H1 (cell line): ENCODE measurements around the gene BRD7. TPM values are rescaled to one million over a fixed set of nuclear protein-coding genes. Genes with fewer than 3 reads are reported as not detected.

Source experiments
- CTCF ChIA-PET: fragments of 300-600 bp; sonication (Branson Sonifier 250); formaldehyde crosslinking; loops from one replicate; lab custom pipeline; 2021; ENCODE audit not compliant: partially characterized antibody; lab: Charles Lee
- POLR2A ChIA-PET: fragments of 300-600 bp; sonication (Branson Sonifier 250); formaldehyde crosslinking; loops from one replicate; lab custom pipeline; 2021; ENCODE audit warnings: inconsistent platforms; ENCODE audit not compliant: partially characterized antibody; lab: Charles Lee
- DNase-seq, 2 experiments: peaks; one replicate each; pipeline versions ENCODE4 v3.0.0 to v3.0.0-alpha.2; 2010 to 2022; ENCODE audit warnings: low spot score in 2 of 2, low read depth in 1 of 2, mixed read lengths in 1 of 2
- FAIRE-seq: peaks from 2 replicates; lab custom pipeline; 2011; peaks lifted over from hg19 to GRCh38; lab: Jason Lieb, UNC
- H2AFZ ChIP-seq: 2 replicates; pipeline ENCODE4 v1.8.1; 2012; ENCODE audit warnings: low read length, inconsistent platforms
- H2AK5ac ChIP-seq: 2 replicates; pipeline ENCODE4 v1.6.1; 2013; ENCODE audit warnings: low read depth, low read length
- H2BK120ac ChIP-seq: replicated peaks from 2 replicates; pipeline ENCODE3; 2013; ENCODE audit warnings: low read depth, low read length, inconsistent platforms
- H2BK12ac ChIP-seq: 2 replicates; pipeline ENCODE4 v1.6.1; 2013; ENCODE audit warnings: low read depth, low read length
- H2BK15ac ChIP-seq: 2 replicates; pipeline ENCODE4 v1.6.1; 2013; ENCODE audit warnings: low read length
- H2BK20ac ChIP-seq: 2 replicates; pipeline ENCODE4 v1.6.1; 2013; ENCODE audit warnings: low read length
- H2BK5ac ChIP-seq: 2 replicates; pipeline ENCODE4 v1.6.1; 2013; ENCODE audit warnings: low read depth, low read length
- H3K14ac ChIP-seq: 2 replicates; pipeline ENCODE4 v1.6.1; 2013; ENCODE audit warnings: inconsistent platforms; ENCODE audit not compliant: insufficient read length
- H3K18ac ChIP-seq: 2 replicates; pipeline ENCODE4 v1.6.1; 2013; ENCODE audit warnings: low read length; ENCODE audit errors: extremely low read depth
- H3K23ac ChIP-seq: 2 replicates; pipeline ENCODE4 v1.6.1; 2013; ENCODE audit warnings: inconsistent platforms; ENCODE audit not compliant: insufficient read length
- H3K23me2 ChIP-seq: 2 replicates; pipeline ENCODE4 v1.6.1; 2013; ENCODE audit warnings: low read depth, low read length
- H3K27ac ChIP-seq: 2 replicates; pipeline ENCODE4 v1.6.1; 2011; ENCODE audit warnings: low read depth, low read length, inconsistent platforms
- H3K27me3 ChIP-seq, 4 experiments: replicated peaks in 1 of 4; 1 replicate in 1 of 4; 2 replicates in 3 of 4; pipeline versions ENCODE4 v1.6.1 to v1.8.1; 2011 to 2013; ENCODE audit warnings: low read length in 3 of 4, mild to moderate bottlenecking in 3 of 4, inconsistent platforms in 2 of 4, mixed read lengths in 2 of 4, moderate library complexity in 1 of 4; ENCODE audit not compliant: control insufficient read depth in 3 of 4, insufficient read depth in 3 of 4; ENCODE audit errors: extremely low read depth in 1 of 4
- H3K36me3 ChIP-seq, 4 experiments: 2 replicates each; pipeline versions ENCODE4 v1.6.1 to v1.8.1; 2011 to 2013; ENCODE audit warnings: mild to moderate bottlenecking in 4 of 4, low read length in 3 of 4, moderate library complexity in 2 of 4, control low read depth in 1 of 4, inconsistent platforms in 1 of 4; ENCODE audit not compliant: insufficient read depth in 4 of 4, control insufficient read depth in 2 of 4
- H3K4ac ChIP-seq: replicated peaks from 2 replicates; pipeline ENCODE3; 2013; ENCODE audit warnings: low read length, low read depth, mixed read lengths, inconsistent platforms; ENCODE audit not compliant: insufficient read length
- H3K4me1 ChIP-seq, 4 experiments: replicated peaks in 1 of 4; 1 replicate in 1 of 4; 2 replicates in 3 of 4; pipeline versions ENCODE4 v1.6.1 to v1.8.1; 2011 to 2013; ENCODE audit warnings: low read length in 3 of 4, inconsistent platforms in 2 of 4, mixed read lengths in 1 of 4; ENCODE audit not compliant: insufficient read depth in 4 of 4, control insufficient read depth in 3 of 4
- H3K4me2 ChIP-seq, 2 experiments: 2 replicates each; pipeline versions ENCODE4 v1.6.1 to v1.8.1; 2011 to 2013; ENCODE audit warnings: low read depth in 2 of 2, low read length in 2 of 2, control low read depth in 1 of 2, inconsistent platforms in 1 of 2, mild to moderate bottlenecking in 1 of 2; ENCODE audit not compliant: insufficient read depth in 1 of 2
- H3K4me3 ChIP-seq, 4 experiments: fragments of 200-600, 300-600 bp in 1 of 4; sonication (generic), shearing (Covaris generic), sonication (Bioruptor Twin) in 1 of 4; 2 replicates each; pipeline versions ENCODE4 v1.5.1 to v1.8.1; 2011 to 2016; ENCODE audit warnings: low read length in 4 of 4, low read depth in 3 of 4, control low read depth in 2 of 4, inconsistent platforms in 2 of 4, mild to moderate bottlenecking in 2 of 4, mixed read lengths in 1 of 4, moderate library complexity in 1 of 4; ENCODE audit not compliant: insufficient read depth in 2 of 4; ENCODE audit errors: extremely low read depth in 1 of 4
- H3K56ac ChIP-seq: replicated peaks from 2 replicates; pipeline ENCODE3; 2013; ENCODE audit warnings: low read depth, mild to moderate bottlenecking, mixed read lengths, low read length, inconsistent platforms; ENCODE audit not compliant: insufficient read length
- H3K79me1 ChIP-seq: 2 replicates; pipeline ENCODE4 v1.6.1; 2013; ENCODE audit warnings: low read depth, low read length, control low read depth
- H3K79me2 ChIP-seq, 2 experiments: 2 replicates each; pipeline versions ENCODE4 v1.6.1 to v1.8.1; 2012 to 2013; ENCODE audit warnings: low read length in 2 of 2, mild to moderate bottlenecking in 2 of 2, inconsistent platforms in 1 of 2; ENCODE audit not compliant: insufficient read depth in 2 of 2, control insufficient read depth in 1 of 2
- H3K9ac ChIP-seq, 4 experiments: replicated peaks in 1 of 4; 1 replicate in 1 of 4; 2 replicates in 3 of 4; pipeline versions ENCODE4 v1.6.1 to v1.8.1; 2011 to 2013; ENCODE audit warnings: low read depth in 3 of 4, low read length in 3 of 4, control low read depth in 2 of 4, mild to moderate bottlenecking in 2 of 4, moderate library complexity in 2 of 4, inconsistent platforms in 1 of 4; ENCODE audit errors: extremely low read depth in 1 of 4
- H3K9me3 ChIP-seq, 2 experiments: 2 replicates each; pipeline versions ENCODE4 v1.6.1 to v1.8.1; 2012 to 2013; ENCODE audit warnings: mild to moderate bottlenecking in 2 of 2, moderate library complexity in 2 of 2, control low read depth in 1 of 2, inconsistent platforms in 1 of 2, low read depth in 1 of 2, low read length in 1 of 2, mixed read lengths in 1 of 2; ENCODE audit not compliant: insufficient read depth in 2 of 2
- H4K20me1 ChIP-seq, 2 experiments: replicated peaks in 1 of 2; 2 replicates each; pipeline versions ENCODE3 to v1.8.1; 2011 to 2013; ENCODE audit warnings: inconsistent platforms in 2 of 2, low read length in 2 of 2, mild to moderate bottlenecking in 1 of 2; ENCODE audit not compliant: insufficient read depth in 2 of 2, control insufficient read depth in 1 of 2
- H4K5ac ChIP-seq: 2 replicates; pipeline ENCODE4 v1.6.1; 2013; ENCODE audit warnings: low read length, low read depth, mixed read lengths, inconsistent platforms; ENCODE audit not compliant: insufficient read length
- H4K8ac ChIP-seq: 2 replicates; pipeline ENCODE4 v1.8.0; 2013; ENCODE audit warnings: mild to moderate bottlenecking, moderate library complexity, low read length, inconsistent platforms; ENCODE audit not compliant: insufficient read depth; ENCODE audit errors: extremely low read depth
- H4K91ac ChIP-seq: replicated peaks from 2 replicates; pipeline ENCODE3; 2013; ENCODE audit warnings: low read length, mixed read lengths, inconsistent platforms; ENCODE audit not compliant: insufficient read length
- FOSL1 ChIP-seq: IDR thresholded peaks from 2 replicates; pipeline ENCODE4 v1.6.1; 2011; ENCODE audit warnings: mild to moderate bottlenecking, low read depth, low read length, moderate library complexity; ENCODE audit not compliant: insufficient read depth
- RFX5 ChIP-seq: IDR thresholded peaks from 2 replicates; pipeline ENCODE4 v1.6.1; 2011; ENCODE audit warnings: low read depth, low read length, improper control_type of control experiment, borderline replicate concordance
- WGBS, 2 experiments: shearing (Covaris generic) in 1 of 2; methylation state at CpG; one replicate each; pipeline versions ENCODE4 v1.1.6 to v1.1.7; 2013 to 2015; ENCODE audit warnings: low lambda C conversion rate in 2 of 2, mixed read lengths in 2 of 2, inconsistent platforms in 1 of 2, low coverage in 1 of 2, missing lambda C conversion rate in 1 of 2; ENCODE audit not compliant: insufficient replicate concordance in 2 of 2, insufficient coverage in 1 of 2, insufficient read length in 1 of 2; ENCODE audit errors: extremely low coverage in 1 of 2, missing lambda C conversion rate in 1 of 2; 5-methylcytosine and 5-hydroxymethylcytosine counted together
- polyA plus RNA-seq, 7 experiments: library from polyadenylated mRNA; depleted of rRNA in 3 of 7; stranded (reverse) in 5 of 7; unstranded in 2 of 7; fragments of >200 nt in 5 of 7; fragments of 200-250 nt in 2 of 7; gene quantifications; 1 replicate in 5 of 7; 2 replicates in 1 of 7; 4 replicates in 1 of 7; pipeline versions ENCODE4 v1.2.1 to v1.2.3, GENCODE V29; 2011 to 2013; ENCODE audit warnings: missing spikeins in 2 of 7, mixed read lengths in 2 of 7
- total RNA-seq: library from RNA; stranded (reverse); fragmentation: NEBNext Ultra II Directional; extraction: Animal tissue kit (Norgen Biotek cat#: 25700); gene quantifications from 2 replicates; pipeline ENCODE4 v1.2.1, GENCODE V29; 2021

The BRD7 gene
- total and polyA plus RNA-seq, 2 of the 8 experiments (the other 6 are each of a cell fraction or from before 2014, with no cell fraction given) = 42.5 to 120 TPM

DNA sequence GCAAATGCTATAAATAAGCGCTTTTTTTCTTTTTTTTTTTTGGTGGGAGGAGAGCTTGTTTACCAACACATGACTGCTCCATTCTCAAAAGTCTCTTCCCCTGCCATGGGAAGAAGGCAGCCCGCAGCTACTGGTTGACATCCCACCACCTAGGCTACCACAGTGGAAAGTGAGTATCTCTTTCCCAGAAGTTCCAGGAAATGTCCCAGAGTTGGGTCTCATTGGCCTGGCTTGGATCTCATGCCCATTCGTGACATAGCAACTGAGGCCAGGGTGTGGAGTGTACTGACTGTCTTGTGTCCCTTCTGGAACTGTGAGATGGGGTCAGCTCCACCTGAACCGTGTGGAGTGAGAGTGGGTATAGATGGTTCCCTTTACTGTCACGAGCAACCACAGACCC lies 29.5 kb upstream of the BRD7 start:
- ChIA-PET CTCF (no interaction called here), POLR2A (no interaction called here)
- no peak overlapping the region for H3K23ac ChIP-seq
- H3K56ac ChIP-seq = no peak overlapping the region
- H3K36me3 ChIP-seq = no peaks in the 10 kb centered on the region
- WGBS, 2 experiments = 89% methylated on average over 5 of the region's 5 CpGs; no CpG with 5 or more reads in 1 of the 2 experiments
- no peaks in the 10 kb centered on the region for H3K79me2 ChIP-seq
- H2BK5ac ChIP-seq = no peak overlapping the region
- H3K23me2 ChIP-seq = peaks cover 2% of the 10 kb centered on the region; the same call in 1 of the 2 replicates
- no peak overlapping the region for H3K4me3 ChIP-seq
- TF ChIP-seq RFX5 (no peak), FOSL1 (no peak)
- H3K4me1 ChIP-seq = no peaks in the 10 kb centered on the region; a peak in 2 of 7 replicates
- no peak overlapping the region for H2AFZ ChIP-seq
- H2BK15ac ChIP-seq = no peak overlapping the region
- H4K20me1 ChIP-seq = no peaks in the 10 kb centered on the region
- H2BK12ac ChIP-seq = no peak overlapping the region; the same call in 1 of the 2 replicates
- no peak overlapping the region for H3K9ac ChIP-seq
- H2BK120ac ChIP-seq = no peak overlapping the region
- H3K18ac ChIP-seq = no peak overlapping the region
- peaks cover 0 to 2% (median 0%) of the 10 kb centered on the region in 4 experiments; a peak in 1 of 7 replicates for H3K27me3 ChIP-seq
- no peak for FAIRE-seq
- no peak overlapping the region for H4K5ac ChIP-seq
- H4K91ac ChIP-seq = no peak overlapping the region
- H3K27ac ChIP-seq = no peak overlapping the region
- no peaks in the 10 kb centered on the region for H3K79me1 ChIP-seq
- no peak overlapping the region for H4K8ac ChIP-seq
- no peak overlapping the region for H3K4me2 ChIP-seq
- DNase-seq = no peak
- no peak overlapping the region for H3K14ac ChIP-seq
- H2BK20ac ChIP-seq = no peak overlapping the region
- no peak overlapping the region for H3K4ac ChIP-seq
- no peak overlapping the region for H2AK5ac ChIP-seq
- no peaks in the 10 kb centered on the region for H3K9me3 ChIP-seq
